Activated CD4-positive, alpha-beta T cell treated with anti-CD3 and anti-CD28 coated beads, Interleukin-2, amount 50 U/mL, for 16 hours (primary cell): ENCODE data around the gene LIMA1.

Experiments
- DNase-seq: peaks from one replicate; pipeline ENCODE4 v3.0.0-alpha.2; 2020

The LIMA1 gene

GRCh38 chr12:50214018-50214417 lies 69.3 kb downstream of the LIMA1 start:
- no peak for DNase-seq

- no peak for DNase-seq
These were observed 69.9 kb downstream of the LIMA1 start for GRCh38 chr12:50213439-50213838.

- no peak for DNase-seq
These were observed 71.3 kb downstream of the LIMA1 start for GRCh38 chr12:50212071-50212467.

- DNase-seq, result no peak
These were observed 71.8 kb downstream of the LIMA1 start for GRCh38 chr12:50211392-50212070.

- DNase-seq, result no peak
These were observed 75.9 kb downstream of the LIMA1 start for GRCh38 chr12:50207424-50207823.

- DNase-seq, result no peak
These were observed 77.7 kb downstream of the LIMA1 start for GRCh38 chr12:50205648-50206047.

- no peak for DNase-seq
These were observed 79.6 kb downstream of the LIMA1 start for GRCh38 chr12:50203691-50204090.

GRCh38 chr12:50201987-50202521 lies 81.3 kb downstream of the LIMA1 start:
- no peak for DNase-seq

- no peak for DNase-seq
These were observed 82.6 kb downstream of the LIMA1 start for GRCh38 chr12:50200552-50201273.

- no peak for DNase-seq
These were observed 84.5 kb downstream of the LIMA1 start for GRCh38 chr12:50198829-50199228.

- DNase-seq, result no peak
These were observed 86.0 kb downstream of the LIMA1 start for GRCh38 chr12:50197297-50197727.

GRCh38 chr12:50196537-50196936 lies 86.8 kb downstream of the LIMA1 start:
- DNase-seq, result no peak

GRCh38 chr12:50195832-50196231 lies 87.5 kb downstream of the LIMA1 start:
- no peak for DNase-seq

GRCh38 chr12:50192908-50193307 lies 90.4 kb downstream of the LIMA1 start:
- no peak for DNase-seq

- DNase-seq, result no peak
These were observed 91.1 kb downstream of the LIMA1 start for GRCh38 chr12:50192236-50192635.

- DNase-seq, result no peak
These were observed 92.5 kb downstream of the LIMA1 start for GRCh38 chr12:50190859-50191258.

- DNase-seq, result peak; percentile 60
These were observed 94.3 kb downstream of the LIMA1 start for GRCh38 chr12:50188875-50189575.

- DNase-seq, result no peak
These were observed 95.0 kb downstream of the LIMA1 start for GRCh38 chr12:50188241-50188781.

GRCh38 chr12:50187084-50187900 lies 96.0 kb downstream of the LIMA1 start:
- DNase-seq, result peak; percentile 59

- DNase-seq, result no peak
These were observed 96.6 kb downstream of the LIMA1 start for GRCh38 chr12:50186681-50187080.

- DNase-seq, result no peak
These were observed 97.2 kb downstream of the LIMA1 start for GRCh38 chr12:50185970-50186663.
